MCF 10A (cell line): Measurements from ENCODE around the gene CEP112. TPM values are rescaled to one million over a fixed set of nuclear protein-coding genes. Genes with fewer than 3 reads are reported as not detected.

ENCODE experiments used
- BruUV-seq: library from RNA; stranded (reverse); fragments of 400-500 nt; replicated peaks from 2 replicates; lab custom pipeline; 2021; lab: Mats Ljungman, UMichigan
- CTCF ChIA-PET: fragments of 300-600 bp; sonication (Branson Sonifier 250); formaldehyde crosslinking; extraction: SDS; loops from one replicate; lab custom pipeline; 2021; ENCODE audit warnings: antibody characterized with exemption, inconsistent platforms; lab: Yijun Ruan, JAX
- POLR2A ChIA-PET: fragments of 300-600, 350-650 bp; sonication (Branson Sonifier 250); formaldehyde crosslinking; extraction: SDS; loops from one replicate; lab custom pipeline; 2020; ENCODE audit warnings: antibody characterized with exemption, inconsistent platforms; lab: Yijun Ruan, JAX
- DNase-seq: peaks from one replicate; pipeline ENCODE4 v3.0.0-alpha.2; 2018; ENCODE audit not compliant: unreplicated experiment
- H3K27ac Mint-ChIP-seq: one replicate; pipeline ENCODE4 v1.8.0; 2022; ENCODE audit warnings: mild to moderate bottlenecking, low read depth, mixed read lengths; ENCODE audit not compliant: unreplicated experiment
- H3K27me3 Mint-ChIP-seq: one replicate; pipeline ENCODE4 v1.8.0; 2022; ENCODE audit warnings: mixed read lengths; ENCODE audit not compliant: insufficient read depth, unreplicated experiment
- H3K36me3 Mint-ChIP-seq: one replicate; pipeline ENCODE4 v1.8.0; 2022; ENCODE audit warnings: mild to moderate bottlenecking, moderate library complexity, mixed read lengths; ENCODE audit not compliant: insufficient read depth, unreplicated experiment
- H3K4me1 Mint-ChIP-seq: one replicate; pipeline ENCODE4 v1.8.0; 2022; ENCODE audit warnings: mixed read lengths; ENCODE audit not compliant: insufficient read depth, unreplicated experiment
- H3K4me3 Mint-ChIP-seq: one replicate; pipeline ENCODE4 v1.8.0; 2022; ENCODE audit warnings: mild to moderate bottlenecking, moderate library complexity, mixed read lengths; ENCODE audit not compliant: unreplicated experiment
- H3K9me3 Mint-ChIP-seq: one replicate; pipeline ENCODE4 v1.8.0; 2022; ENCODE audit warnings: mixed read lengths; ENCODE audit not compliant: unreplicated experiment
- intact Hi-C: fragments of 100-400 bp; cut with micrococcal nuclease; formaldehyde crosslinking; loops from 2 replicates; pipeline ENCODE4 v1.14.1; 2022
- total RNA-seq: library from RNA; stranded (reverse); gene quantifications from 2 replicates; pipeline ENCODE4 v1.2.3, GENCODE V29; 2022
- TF ChIP-seq, protein P1 (sequence below): fragments of 200-600 bp; IDR thresholded peaks from one replicate; pipeline ENCODE4 v1.8.0; 2022; ENCODE audit warnings: antibody characterized with exemption, mild to moderate bottlenecking; ENCODE audit not compliant: unreplicated experiment

Gene CEP112
- total RNA-seq, 1 experiment from 2014 or later = 8.1 TPM

DNA sequence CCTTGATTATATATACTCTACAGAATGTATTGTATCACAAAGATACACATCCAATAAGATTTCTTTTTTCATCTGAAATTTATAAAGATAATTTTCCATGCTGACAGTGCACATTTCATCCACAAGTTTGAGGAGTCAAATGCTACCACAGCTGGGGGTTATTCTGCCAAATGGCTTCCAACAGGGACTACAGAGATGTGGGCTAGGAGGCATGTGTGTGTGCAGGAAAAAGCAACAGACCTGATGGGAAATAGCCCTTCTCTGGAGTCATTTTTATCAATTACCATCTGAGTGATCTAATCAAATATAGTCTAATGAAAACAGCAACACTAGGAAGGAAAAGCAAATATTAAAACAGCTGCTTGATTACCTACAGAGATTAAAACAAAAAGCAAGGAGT, 290.5 kb downstream of the CEP112 start:
- TF ChIP-seq, protein P1, sequence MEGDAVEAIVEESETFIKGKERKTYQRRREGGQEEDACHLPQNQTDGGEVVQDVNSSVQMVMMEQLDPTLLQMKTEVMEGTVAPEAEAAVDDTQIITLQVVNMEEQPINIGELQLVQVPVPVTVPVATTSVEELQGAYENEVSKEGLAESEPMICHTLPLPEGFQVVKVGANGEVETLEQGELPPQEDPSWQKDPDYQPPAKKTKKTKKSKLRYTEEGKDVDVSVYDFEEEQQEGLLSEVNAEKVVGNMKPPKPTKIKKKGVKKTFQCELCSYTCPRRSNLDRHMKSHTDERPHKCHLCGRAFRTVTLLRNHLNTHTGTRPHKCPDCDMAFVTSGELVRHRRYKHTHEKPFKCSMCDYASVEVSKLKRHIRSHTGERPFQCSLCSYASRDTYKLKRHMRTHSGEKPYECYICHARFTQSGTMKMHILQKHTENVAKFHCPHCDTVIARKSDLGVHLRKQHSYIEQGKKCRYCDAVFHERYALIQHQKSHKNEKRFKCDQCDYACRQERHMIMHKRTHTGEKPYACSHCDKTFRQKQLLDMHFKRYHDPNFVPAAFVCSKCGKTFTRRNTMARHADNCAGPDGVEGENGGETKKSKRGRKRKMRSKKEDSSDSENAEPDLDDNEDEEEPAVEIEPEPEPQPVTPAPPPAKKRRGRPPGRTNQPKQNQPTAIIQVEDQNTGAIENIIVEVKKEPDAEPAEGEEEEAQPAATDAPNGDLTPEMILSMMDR = no peak
- BruUV-seq = no TSS peak
- Mint-ChIP-seq H3K27me3 (no peaks in the 10 kb centered on the region), H3K4me3 (no peak overlapping the region), H3K27ac (no peak overlapping the region), H3K36me3 (peaks cover 6% of the 10 kb centered on the region), H3K9me3 (no peaks in the 10 kb centered on the region), H3K4me1 (no peaks in the 10 kb centered on the region)
- intact Hi-C loops = no loop called here
- POLR2A ChIA-PET = no interaction called here
- DNase-seq = no peak
- CTCF ChIA-PET = no interaction called here

DNA sequence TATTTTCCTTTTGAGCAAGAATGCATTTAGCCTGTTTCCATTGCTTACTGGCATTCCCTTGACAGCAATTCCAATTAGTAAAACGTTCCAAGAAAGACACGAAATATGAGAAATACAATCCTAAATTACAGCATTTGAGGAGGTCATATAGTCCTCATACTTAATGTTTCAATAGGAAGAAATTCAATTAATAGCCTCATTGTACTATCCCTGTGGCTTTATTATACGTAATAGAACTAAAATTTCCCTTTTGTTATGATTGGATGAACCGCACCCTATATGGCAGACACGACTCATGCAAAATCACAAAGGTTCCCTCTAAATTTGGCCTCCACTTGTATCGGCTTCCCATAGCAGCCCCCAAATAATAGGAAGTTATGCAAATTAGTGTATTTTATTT, 291.7 kb downstream of the CEP112 start:
- H3K4me1 Mint-ChIP-seq = no peaks in the 10 kb centered on the region
- TF ChIP-seq, protein P1 = no peak
- ChIA-PET POLR2A (no interaction called here), CTCF (no interaction called here)
- H3K36me3 Mint-ChIP-seq = peaks cover 6% of the 10 kb centered on the region
- no peaks in the 10 kb centered on the region for H3K9me3 Mint-ChIP-seq
- no TSS peak for BruUV-seq
- no peak overlapping the region for H3K27ac Mint-ChIP-seq
- DNase-seq = no peak
- H3K27me3 Mint-ChIP-seq = no peaks in the 10 kb centered on the region
- intact Hi-C loops = no loop called here
- no peak overlapping the region for H3K4me3 Mint-ChIP-seq

DNA sequence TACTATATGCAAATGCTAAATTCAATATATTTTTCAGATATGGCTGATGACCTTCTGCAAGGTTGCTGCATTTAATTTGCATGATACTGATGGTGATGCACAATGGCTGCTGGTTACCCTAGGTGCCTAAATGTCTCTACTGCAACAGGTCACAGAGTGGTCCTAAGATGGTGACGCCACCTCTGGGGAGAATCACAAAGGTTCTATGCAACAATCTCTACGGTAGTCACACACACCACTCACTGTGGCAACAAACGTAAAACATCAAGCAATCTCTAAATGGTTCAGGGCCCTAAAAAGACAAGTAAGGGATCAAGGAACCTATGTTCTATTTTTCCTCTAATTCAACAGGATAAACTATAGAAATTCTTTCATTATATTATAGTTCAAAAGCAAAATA, 293.3 kb downstream of the CEP112 start:
- H3K27ac Mint-ChIP-seq = no peak overlapping the region
- TF ChIP-seq, protein P1 = no peak

DNA sequence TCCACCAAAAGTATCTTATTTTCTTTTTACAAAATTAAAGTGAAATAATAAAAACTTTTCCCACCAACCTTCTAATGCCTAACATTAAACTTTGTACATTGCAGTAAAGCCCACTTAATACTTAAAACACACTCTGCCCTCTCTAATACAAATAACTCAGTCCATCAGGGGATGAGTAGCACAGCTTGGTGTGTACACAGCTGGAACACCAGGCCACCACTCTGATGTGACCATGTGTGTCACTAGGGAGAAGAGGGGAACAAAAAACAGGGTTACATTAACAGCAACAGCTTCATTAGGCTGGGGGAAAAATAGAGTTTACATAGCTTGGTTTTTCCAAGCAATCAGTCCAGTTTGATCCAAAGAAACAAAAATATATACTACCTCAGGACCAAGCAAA, 295.0 kb downstream of the CEP112 start:
- intact Hi-C loops = no loop called here
- no peaks in the 10 kb centered on the region for H3K9me3 Mint-ChIP-seq
- BruUV-seq = no TSS peak
- no peaks in the 10 kb centered on the region for H3K27me3 Mint-ChIP-seq
- CTCF ChIA-PET = no interaction called here
- H3K36me3 Mint-ChIP-seq = peaks cover under 1% of the 10 kb centered on the region
- H3K4me1 Mint-ChIP-seq = no peaks in the 10 kb centered on the region
- H3K27ac Mint-ChIP-seq = no peak overlapping the region
- TF ChIP-seq, protein P1 = no peak
- no peak for DNase-seq
- POLR2A ChIA-PET = interaction anchor here (1.0 kb wide), 1 partner anchor 20 kb away, joined by 3 read pairs; no protein-coding TSS in a partner anchor
- no peak overlapping the region for H3K4me3 Mint-ChIP-seq

More for the DNA sequence above, 293.3 kb downstream of the CEP112 start:
- peaks cover 6% of the 10 kb centered on the region for H3K36me3 Mint-ChIP-seq
- CTCF ChIA-PET = interaction anchor here (0.7 kb wide), 1 partner anchor 604 kb away, joined by 3 read pairs; no protein-coding TSS in a partner anchor
- intact Hi-C loops = no loop called here
- POLR2A ChIA-PET = no interaction called here
- no peaks in the 10 kb centered on the region for H3K9me3 Mint-ChIP-seq
- no peak overlapping the region for H3K4me3 Mint-ChIP-seq
- H3K27me3 Mint-ChIP-seq = no peaks in the 10 kb centered on the region
- BruUV-seq = no TSS peak
- H3K4me1 Mint-ChIP-seq = no peaks in the 10 kb centered on the region
- no peak for DNase-seq
